GM18858 (cell line): Measurements from ENCODE around the gene NAA40.

Experiments
- ATAC-seq: cut with Tn5 transposase; IDR thresholded peaks from one replicate; pipeline ENCODE4 v1.9.1; 2021; ENCODE audit not compliant: unreplicated experiment

Gene NAA40

DNA sequence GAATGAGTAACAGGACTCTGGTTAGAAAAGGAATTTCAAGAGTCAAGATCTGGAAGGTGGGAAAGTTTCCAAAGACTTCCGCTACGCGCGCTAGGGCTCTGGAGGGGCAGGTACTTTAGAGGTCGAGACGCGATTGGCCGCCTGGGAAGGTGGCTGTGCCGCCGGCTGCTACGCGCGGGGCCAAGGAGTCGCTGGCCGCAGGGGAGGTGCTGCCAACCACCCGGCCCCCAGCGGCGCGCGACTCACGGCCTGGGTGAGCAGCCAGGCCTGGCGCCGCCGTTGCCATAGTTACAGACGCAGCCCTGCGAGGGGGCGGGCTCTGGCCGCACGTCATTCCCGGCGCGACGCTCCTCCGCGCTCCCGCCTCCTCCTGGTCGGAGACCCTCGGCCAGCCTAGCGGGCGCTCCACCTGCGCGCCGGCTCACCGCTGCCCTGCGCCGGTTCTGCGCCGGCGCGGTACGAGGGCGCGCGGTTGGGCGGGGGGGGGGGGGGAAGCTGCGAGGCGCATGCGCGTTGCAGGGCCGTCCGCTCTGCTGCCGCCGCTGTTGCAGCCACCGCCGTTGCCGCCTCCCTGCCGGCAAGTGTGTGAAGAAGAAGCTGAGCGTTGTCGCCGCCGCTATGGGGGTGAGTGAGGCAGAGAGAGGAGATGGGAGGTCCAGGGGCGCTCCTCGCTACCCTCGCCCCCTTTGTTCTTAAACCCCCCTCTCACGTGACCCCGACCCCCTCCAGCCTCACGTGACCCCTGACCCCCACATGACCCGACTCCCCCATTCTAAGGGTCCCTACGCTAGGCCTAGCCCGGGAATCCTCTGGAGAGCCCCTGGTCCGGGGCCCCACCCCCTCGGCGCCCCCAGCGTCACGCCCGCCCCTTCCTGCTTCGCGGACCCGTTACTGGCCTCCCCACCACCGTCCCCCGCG, at the start of gene NAA40:
TSS of gene NAA40 (plus strand) at position 524 of the 918 bp plus-strand sequence. CDS start at position 619, 95 bp downstream.
- ATAC-seq = peak; percentile 86

DNA sequence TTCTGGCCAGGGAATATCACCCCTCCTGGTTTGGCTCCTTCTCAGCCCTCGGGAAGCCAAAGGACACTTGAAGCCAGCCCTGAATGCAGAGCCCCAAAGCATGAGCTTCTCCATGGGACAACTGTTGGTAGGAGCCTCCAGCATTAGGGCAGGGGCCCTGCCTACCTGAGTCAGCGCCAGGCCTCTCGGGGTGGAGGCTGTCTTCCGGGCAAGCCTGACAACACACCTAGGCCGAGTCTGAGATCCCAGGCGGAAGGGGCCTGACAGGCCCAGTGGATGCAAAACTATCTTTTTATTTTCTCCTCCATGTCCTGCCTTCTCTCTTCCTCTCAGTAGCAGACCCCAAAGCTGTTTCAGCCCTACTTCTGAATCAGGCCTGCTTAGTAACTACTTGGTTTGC, 49.5 kb upstream of the NAA40 start:
- ATAC-seq = no peak

DNA sequence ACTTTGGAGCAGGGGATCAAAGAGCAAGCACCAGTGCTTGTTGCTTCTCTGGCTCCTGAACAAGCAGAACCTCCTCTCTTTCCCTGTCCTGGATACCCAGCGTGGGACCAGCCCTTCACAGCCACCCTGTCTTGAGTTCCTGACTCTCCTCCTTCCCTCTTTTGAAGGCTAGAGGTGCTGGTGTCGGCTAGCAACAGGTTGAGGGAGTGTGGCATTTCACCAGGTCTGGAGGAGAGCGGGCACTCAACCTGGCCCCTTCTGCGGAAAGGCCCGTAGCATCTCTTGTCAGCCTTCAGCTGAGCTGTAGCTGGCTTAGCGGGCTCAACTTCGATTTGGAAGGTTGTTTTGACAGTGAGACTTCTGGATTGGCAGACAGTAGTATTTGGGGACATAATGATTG, 48.4 kb upstream of the NAA40 start:
- no peak for ATAC-seq

DNA sequence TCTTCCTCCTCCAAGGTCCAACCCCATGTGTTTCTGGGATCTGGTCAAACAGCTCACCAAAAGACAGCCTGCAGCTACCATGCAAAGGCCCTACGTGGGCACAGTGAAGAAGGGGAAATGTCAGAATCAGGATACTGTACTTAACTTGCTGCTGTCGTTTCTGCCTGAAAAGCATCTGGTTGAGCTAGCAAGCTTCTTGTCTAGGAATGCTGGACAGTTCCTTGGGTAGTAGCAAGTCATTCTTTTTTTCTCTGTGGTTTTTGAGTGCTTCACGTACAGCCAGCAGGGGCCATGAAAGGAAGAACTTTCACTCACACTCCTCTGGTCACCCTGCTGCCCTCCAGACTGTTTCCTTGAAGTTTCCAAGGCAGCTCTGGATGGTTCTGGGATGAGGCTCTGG, 46.6 kb upstream of the NAA40 start:
- ATAC-seq = no peak

DNA sequence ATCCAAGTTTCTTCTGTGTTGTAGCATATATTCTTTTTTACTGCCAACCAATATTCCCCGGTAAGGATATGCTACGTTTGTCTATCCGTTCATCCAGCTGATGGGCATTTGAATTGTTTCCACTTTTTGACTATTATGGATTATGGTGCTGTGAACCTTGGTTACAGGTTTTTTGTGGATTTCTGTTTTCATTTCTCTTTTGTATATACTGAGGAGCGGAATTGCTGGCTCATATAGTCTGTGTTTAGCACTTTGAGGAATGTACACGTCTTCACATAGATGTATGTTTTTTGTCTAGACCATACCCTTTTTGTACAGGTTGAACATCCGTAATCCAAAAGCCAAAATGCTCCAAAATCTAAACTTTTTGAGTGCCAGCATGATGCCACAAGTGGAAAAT, 45.4 kb upstream of the NAA40 start:
- no peak for ATAC-seq

DNA sequence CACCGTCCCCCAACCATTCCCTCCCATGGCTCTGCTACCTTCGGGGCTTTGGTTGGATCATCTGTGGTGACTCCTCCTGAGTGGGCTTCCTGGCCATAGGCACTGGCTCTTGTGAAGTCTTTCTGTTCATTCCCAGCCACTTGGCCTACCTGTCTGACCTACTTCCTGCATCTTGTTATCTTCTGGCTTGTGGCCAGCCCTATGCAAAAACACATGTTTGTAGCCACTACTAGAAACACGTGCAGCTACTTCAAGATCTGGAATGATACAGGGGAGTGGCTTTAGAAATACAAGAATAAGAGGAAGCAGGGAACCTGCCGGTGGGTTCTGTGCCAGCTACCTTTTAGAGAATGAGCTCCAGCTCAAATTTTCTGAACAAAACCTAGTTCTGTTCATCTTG, 42.7 kb upstream of the NAA40 start:
- ATAC-seq = no peak

DNA sequence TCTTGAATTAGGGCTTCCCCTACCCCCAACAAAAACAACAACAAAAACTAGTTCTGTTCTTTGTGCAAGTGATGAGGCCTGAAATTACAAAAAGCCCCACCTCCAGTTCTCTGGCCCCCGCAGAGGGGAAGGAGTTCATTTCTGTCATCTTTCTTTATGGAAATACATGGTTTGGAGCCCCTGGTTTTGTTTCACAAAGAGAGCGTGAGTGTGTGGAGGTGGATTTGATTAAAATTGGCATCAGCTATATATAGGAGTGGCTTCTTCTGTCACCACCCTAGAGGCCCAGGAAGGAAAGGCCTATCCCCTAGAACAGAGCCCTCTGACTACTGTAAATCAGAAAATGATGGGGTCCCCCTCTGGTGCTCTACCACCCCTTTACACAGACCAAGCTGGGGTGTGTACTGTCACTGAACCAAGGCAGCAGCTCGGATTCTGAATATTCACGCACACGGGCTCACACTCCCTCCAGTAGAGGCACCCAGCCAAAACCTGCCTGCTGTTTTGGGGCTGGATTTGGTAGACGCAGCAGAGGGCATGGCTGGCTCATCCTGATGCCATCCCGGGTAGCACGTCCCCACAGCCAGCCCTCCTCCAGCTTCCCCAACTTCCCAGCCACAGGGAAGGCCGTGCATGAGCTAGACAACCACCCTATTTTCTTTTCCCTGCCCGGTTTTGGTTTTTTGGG, 41.2 kb upstream of the NAA40 start:
- no peak for ATAC-seq

DNA sequence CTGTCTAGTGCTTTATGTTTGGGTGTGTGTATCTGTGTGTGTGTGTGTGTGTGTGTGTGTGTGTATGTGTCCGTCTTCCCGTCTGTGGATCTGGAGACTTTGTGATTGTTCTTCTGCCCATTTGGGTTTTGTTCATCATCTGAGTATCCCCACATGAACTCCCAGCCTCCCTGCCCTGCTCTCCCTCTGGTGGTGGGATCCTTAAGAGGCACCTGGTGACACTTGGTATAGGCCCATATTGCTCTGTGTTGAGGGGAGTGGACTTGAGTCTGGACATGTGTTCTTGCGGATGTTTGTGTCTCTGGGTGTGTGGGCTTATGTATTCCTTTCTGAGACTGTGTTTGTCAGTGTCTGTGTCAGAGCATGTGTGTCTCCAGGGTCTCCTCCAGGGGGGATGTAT, 37.1 kb upstream of the NAA40 start:
- no peak for ATAC-seq

DNA sequence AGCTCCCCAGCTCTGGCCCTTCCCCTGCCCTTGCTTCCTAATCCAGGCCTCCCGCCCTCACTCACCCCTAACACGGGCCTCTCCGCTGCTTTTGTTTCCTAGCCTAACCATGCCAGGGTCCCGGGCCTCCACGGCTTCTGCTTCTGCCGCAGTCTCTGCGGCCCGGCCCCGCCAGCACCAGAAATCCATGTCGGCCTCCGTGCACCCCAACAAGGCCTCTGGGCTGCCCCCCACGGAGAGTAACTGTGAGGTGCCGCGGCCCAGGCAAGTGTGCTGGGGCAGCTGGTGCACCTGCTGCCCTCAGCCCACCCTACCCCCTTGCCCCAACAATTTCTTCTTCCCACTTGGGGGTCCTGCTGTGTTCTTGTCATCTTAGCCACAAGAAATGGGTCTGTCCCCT, 34.9 kb upstream of the NAA40 start:
- ATAC-seq = no peak

DNA sequence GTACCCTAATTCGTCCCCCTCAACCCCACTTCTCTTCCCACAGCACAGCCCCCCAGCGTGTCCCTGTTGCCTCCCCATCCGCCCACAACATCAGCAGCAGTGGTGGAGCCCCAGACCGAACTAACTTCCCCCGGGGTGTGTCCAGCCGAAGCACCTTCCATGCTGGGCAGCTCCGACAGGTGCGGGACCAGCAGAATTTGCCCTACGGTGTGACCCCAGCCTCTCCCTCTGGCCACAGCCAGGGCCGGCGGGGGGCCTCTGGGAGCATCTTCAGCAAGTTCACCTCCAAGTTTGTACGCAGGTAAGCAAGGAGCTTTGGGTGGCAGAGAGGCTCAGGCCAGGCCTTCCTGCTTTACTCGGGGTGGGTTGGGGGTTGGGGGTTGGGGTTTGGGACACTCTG, 34.1 kb upstream of the NAA40 start:
- ATAC-seq = no peak

DNA sequence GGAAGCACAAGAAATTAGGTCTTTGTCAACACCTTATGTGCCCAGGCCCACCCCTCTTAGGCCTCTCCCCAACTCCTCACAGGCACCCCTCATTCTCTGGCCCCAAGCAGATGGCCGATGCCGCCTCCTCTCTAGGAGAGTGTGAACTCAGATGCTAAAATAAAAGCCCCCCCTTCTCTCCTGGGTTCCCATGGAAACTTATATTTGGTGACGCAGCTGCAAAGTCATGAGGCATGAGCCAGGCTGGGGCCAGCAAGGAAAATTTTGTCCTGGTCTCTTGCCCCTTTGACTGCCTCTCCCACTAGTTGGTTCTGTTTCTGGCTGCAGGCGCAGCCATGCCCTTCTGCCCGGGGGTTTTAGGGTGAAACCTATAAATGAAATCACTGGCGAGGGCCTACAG, 33.6 kb upstream of the NAA40 start:
- no peak for ATAC-seq

DNA sequence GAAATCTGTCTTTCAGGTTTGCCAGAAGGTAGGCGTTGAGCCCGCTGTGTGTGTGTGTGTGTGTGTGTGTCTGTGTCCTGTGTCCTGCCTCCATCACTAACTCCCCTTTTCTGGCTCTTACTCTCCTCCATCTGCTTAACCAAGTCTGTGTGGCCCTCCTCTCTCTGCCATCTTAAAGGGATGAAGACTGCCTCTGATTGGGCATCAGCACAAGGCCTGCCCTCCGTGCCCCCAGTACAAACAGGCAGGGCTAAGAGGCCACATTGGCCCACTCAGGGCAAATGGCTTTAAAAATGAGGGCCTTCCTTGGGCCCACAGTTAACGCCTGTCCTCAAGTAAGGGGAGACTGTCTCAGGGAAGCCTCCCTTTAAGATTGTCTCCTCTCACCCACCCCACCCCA, 32.7 kb upstream of the NAA40 start:
- ATAC-seq = no peak

DNA sequence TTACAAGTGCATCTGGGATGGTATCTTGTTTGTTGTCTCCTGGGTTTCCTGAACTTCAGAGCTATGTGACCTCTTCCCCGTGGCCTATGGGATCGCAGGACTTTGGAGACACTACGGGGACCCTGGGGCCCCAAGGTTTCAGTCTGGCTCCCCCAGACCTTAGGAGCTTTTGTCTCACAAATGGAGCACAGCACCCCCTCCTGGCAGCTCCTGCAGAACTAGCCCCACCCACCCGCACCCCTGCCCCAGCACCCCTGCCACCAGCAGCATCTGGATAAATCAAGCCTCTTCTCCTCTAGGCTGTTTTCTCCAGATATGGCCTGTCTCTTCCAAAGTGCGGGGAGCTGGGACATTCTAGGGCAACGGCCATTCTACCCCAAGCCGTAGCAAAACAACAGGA, 32.2 kb upstream of the NAA40 start:
- no peak for ATAC-seq

DNA sequence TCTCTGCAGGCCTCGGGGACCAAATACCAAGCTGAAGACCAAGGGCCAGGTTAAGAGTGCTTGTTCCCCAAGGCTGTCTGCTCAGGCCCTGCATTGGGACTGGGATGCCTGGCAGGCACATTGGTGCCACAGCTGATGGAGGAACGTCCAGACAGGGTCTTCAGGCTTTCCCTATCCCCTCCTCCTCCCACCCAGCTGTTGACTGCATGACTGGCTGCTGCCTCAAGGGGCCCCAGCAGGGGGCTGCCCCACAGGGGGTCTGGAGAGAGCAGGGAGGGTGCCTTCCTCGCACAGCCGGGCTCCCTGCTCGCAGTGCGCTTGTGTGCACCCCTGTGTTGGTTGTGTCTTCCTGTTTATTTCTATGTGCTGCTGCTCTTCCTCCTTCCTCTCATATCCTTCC, 31.7 kb upstream of the NAA40 start:
- ATAC-seq = no peak

DNA sequence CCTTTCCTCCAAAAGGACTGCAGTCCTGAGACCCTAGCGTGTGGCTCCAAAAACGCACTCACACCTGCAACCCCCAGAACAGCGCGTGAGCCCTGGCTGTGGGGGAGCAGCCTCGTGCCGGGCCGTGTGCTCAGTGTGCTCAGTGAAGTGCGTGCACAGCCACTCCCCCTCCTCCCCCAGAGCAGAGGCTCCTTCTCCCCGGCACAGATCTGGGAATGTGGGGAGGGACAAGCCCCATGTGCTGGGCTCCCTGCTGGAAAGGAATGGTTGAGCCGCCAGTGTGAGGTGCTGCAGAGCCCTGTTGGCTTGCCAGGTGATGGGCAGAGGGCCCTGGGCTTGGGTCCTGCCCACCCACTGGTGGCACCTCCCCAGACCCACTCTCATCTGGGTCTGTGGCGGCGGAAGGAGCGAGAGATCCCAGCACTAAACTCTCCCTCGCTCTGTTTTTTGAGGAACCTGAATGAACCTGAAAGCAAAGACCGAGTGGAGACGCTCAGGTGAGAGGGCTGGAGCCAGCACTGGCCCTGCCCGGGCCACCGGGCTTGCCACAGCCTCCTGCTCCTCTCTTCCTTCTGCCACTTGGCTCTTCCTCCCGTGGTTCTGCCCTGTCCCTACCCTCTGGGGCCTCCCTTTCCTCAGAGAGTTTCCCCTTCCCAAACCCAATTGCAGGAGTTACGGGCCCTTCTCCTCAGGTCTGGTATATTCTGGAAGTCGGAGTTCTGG, 30.8 kb upstream of the NAA40 start:
- ATAC-seq = no peak

DNA sequence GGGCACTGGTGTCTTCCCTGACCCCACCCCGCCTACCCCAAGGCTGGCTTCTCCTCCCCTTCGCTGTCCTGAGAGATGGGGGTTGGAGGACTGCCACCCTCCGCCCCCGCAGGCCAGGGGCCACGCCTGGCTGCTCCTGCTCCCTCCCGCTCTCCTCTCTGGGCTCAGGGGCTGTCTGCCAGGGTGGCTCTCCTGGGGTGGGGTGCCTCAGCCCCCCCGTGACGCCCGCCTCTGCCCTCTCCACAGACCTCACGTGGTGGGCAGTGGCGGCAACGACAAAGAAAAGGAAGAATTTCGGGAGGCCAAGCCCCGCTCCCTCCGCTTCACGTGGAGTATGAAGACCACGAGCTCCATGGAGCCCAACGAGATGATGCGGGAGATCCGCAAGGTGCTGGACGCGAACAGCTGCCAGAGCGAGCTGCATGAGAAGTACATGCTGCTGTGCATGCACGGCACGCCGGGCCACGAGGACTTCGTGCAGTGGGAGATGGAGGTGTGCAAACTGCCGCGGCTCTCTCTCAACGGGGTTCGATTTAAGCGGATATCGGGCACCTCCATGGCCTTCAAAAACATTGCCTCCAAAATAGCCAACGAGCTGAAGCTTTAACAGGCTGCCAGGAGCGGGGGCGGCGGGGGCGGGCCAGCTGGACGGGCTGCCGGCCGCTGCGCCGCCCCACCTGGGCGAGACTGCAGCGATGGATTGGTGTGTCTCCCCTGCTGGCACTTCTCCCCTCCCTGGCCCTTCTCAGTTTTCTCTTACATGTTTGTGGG, 30.0 kb upstream of the NAA40 start:
- ATAC-seq = no peak

DNA sequence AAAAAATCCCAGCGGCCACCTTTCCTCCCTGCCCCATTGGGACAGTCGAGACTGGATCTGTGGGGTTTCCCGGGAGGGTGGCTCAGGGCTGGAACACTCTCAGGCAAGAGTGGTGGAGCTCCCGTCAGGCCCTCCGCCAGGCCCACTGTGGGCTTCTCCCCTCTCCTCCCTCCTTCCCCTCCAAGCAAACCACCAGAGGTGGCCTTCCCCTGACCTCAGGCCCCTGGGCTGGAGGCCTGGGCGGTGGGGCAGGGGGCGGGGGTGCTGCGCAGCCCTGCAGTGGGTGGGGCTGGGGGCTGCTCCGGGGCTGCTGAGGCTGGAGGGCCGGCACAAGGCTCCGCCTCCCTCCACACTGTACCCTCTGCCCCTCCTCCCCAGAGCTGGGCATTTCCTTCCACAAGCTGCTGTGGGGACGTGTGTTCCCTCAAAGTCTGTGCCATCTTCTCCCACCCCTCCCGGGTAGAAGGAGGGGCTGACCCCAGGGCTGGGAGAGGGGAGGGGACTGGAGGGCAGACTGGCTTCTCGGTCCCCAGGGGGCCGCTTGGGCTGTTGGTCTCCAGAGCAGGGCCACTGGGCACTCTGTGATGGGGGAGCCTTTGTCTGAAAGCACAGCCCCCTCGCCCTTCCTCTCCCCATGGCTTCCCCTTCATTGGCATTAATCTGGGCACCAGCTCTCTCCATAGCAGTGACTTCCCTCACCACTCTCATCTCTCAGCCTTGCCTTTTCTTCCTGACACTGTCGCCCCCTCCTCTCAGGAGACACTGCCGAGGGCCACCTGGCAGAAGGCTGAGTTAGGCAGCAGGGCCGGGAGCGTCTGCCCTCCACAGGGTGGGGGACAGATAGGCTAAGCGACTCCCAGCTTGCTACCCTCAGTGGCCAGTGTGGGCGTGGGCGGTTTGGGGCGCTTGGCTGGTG, 29.0 kb upstream of the NAA40 start:
- ATAC-seq = no peak

DNA sequence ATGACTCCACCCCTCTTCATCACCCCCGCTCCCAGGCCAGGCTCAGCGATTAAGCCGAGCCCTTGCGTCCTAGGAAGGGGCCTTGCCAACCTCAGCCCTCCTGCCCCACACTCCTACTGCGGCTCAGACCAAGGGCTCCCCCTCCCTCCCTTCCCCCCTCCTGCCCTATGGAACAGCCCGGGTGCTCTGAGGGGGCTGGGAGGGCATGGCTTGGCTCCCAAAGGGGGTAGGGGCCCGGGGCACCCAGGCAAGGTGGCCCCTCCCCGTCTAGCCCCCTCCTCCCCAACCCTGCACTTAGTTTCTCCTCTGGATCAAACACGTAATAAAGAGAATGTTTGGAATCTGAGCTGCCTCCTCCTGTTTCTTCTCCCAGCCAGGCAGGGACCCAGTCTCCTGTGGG, 28.1 kb upstream of the NAA40 start:
- ATAC-seq = no peak

DNA sequence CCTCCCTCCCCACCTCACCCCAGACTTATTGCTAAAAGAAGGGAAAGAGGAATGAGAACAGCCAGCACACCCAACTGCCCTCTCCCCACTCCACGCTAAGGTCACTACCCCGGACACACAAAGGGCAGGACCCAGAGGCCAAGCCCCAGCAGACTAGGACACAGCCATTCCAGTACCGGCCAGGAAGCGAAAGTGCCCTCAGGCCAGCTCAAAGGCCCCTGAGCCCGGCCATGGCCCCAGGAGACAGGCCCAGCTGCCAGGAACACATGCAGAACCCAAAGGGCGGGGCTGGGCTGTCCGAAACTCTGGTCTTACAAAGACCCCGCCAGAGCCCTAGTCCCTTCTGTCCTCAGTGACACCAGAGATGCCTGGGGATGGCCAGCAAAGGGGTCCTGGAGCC, 27.4 kb upstream of the NAA40 start:
- ATAC-seq = no peak

DNA sequence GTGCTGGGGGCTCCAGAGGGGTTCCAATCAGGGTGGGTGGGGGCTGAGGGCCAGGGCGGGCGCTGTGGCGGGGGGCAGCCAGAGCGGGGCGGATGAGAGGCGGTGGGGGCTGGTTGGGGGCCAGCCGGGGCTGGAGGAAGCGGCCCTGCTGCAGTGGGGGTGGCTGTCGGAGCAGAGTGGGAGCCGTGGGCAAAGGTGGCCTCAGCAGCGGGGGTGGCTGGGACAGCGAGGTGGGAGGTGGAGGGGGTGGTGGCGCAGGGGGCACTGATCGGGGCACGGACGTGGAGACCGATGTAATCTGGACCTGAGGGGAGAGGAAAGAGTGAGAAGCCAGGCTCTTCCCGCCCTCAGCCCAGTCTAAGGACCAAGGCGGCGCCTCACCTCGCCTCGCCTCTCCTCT, 26.9 kb upstream of the NAA40 start:
- no peak for ATAC-seq
